Gastroesophageal sphincter (tissue), 4 donors: Measurements from ENCODE around the gene MSL1. TPM values are rescaled to one million over a fixed set of nuclear protein-coding genes. Genes with fewer than 3 reads are reported as not detected.

Experiments used
- ATAC-seq: fragments of 150-250 bp; one replicate; pipeline ENCODE4 v1.9.1; 2016; ENCODE audit warnings: mild to moderate bottlenecking, moderate library complexity
- H3K27ac ChIP-seq, 4 donors: fragments of 200-600 bp; sonication (generic) in 3 of 4; 1 replicate in 3 of 4; 2 replicates in 1 of 4; pipeline ENCODE4 v1.5.1; 2016 to 2019
- H3K27me3 ChIP-seq: fragments of 200-600 bp; sonication (generic); one replicate; pipeline ENCODE4 v1.5.1; 2019
- H3K36me3 ChIP-seq, 2 donors: fragments of 200-600 bp; sonication (generic); one replicate each; pipeline ENCODE4 v1.5.1; 2019; ENCODE audit warnings: control low read depth in 1 of 2
- H3K4me1 ChIP-seq, 3 donors: fragments of 200-600 bp; sonication (generic); 1 replicate in 2 of 3; 2 replicates in 1 of 3; pipeline ENCODE4 v1.5.1; 2016 to 2019; ENCODE audit warnings: control low read depth in 2 of 3
- H3K4me3 ChIP-seq, 2 donors: fragments of 200-600 bp; sonication (generic); one replicate each; pipeline ENCODE4 v1.5.1; 2019; ENCODE audit warnings: mild to moderate bottlenecking in 1 of 2, moderate library complexity in 1 of 2
- H3K9me3 ChIP-seq, 3 donors: fragments of 200-600 bp; sonication (generic); one replicate each; pipeline ENCODE4 v1.5.1; 2017 to 2019; ENCODE audit warnings: control low read depth in 2 of 3
- CTCF ChIP-seq, 4 experiments: fragments of 200-600 bp in 2 of 4; fragments of 450-650 bp in 2 of 4; sonication (generic) in 1 of 4; IDR thresholded peaks; one replicate each; pipeline ENCODE4 v1.5.1; 2017 to 2019; ENCODE audit warnings: antibody characterized with exemption in 4 of 4, mild to moderate bottlenecking in 2 of 4, moderate library complexity in 2 of 4
- EP300 ChIP-seq: sonication (generic); formaldehyde crosslinking; IDR thresholded peaks from one replicate; pipeline ENCODE4 v1.6.1; 2017; ENCODE audit warnings: antibody characterized with exemption, mild to moderate bottlenecking
- POLR2A ChIP-seq, 2 donors: fragments of 450-650 bp; IDR thresholded peaks; one replicate each; pipeline ENCODE4 v1.6.1; 2017; ENCODE audit warnings: antibody characterized with exemption in 2 of 2, mild to moderate bottlenecking in 2 of 2, moderate library complexity in 1 of 2
- POLR2AphosphoS5 ChIP-seq: sonication (generic); formaldehyde crosslinking; IDR thresholded peaks from one replicate; pipeline ENCODE4 v1.6.1; 2017; ENCODE audit warnings: antibody characterized with exemption
- whole genome bisulfite sequencing, 2 donors: methylation state at CpG; one replicate each; pipeline ENCODE4 v1.1.5; 2018; ENCODE audit warnings: low coverage in 1 of 2; 5-methylcytosine and 5-hydroxymethylcytosine counted together
- total RNA-seq, 4 donors: library from RNA; depleted of rRNA; stranded (reverse); fragments of >200 nt; gene quantifications; one replicate each; pipeline ENCODE4 v1.1.0, GENCODE V29; 2016

MSL1 gene
- total RNA-seq, 4 donors from 2014 or later = 67.0 to 107 (median 88.1) TPM

GRCh38 chr17:40180694-40181093 lies 58.9 kb downstream of the MSL1 start:
- H3K4me3 ChIP-seq = no peak overlapping the region
- H3K36me3 ChIP-seq = peaks cover 0 to 13% of the 10 kb centered on the region in 2 donors
- H3K27ac ChIP-seq = no peak overlapping the region
- H3K27me3 ChIP-seq = no peaks in the 10 kb centered on the region
- H3K4me1 ChIP-seq = peaks cover 0 to 23% (median 11%) of the 10 kb centered on the region in 3 donors
- H3K9me3 ChIP-seq = no peaks in the 10 kb centered on the region
- no peak for TF ChIP-seq EP300
- no peak for TF ChIP-seq POLR2AphosphoS5
- no peak for TF ChIP-seq POLR2A (IDR thresholded peaks at IDR 0.05)
- no peak for TF ChIP-seq CTCF (IDR thresholded peaks at IDR 0.05)
- 51 to 88% methylated on average over 2 to 3 of the region's 5 CpGs for WGBS, 2 donors
- ATAC-seq = no peak

GRCh38 chr17:40181205-40181604 lies 59.4 kb downstream of the MSL1 start:
- ATAC-seq = no peak

GRCh38 chr17:40182606-40183005 lies 60.8 kb downstream of the MSL1 start:
- Histone ChIP-seq H3K4me1 (peaks cover 0 to 12% (median 5%) of the 10 kb centered on the region in 3 donors), H3K27ac (no peak overlapping the region), H3K9me3 (no peaks in the 10 kb centered on the region), H3K27me3 (no peaks in the 10 kb centered on the region), H3K4me3 (no peak overlapping the region), H3K36me3 (no peaks in the 10 kb centered on the region)
- 83% methylated on average over 1 to 3 of the region's 6 CpGs for WGBS, 2 donors
- TF ChIP-seq EP300 (no peak), POLR2A (IDR thresholded peaks at IDR 0.05) (no peak), CTCF (IDR thresholded peaks at IDR 0.05) (no peak), POLR2AphosphoS5 (no peak)
- ATAC-seq = no peak

More at GRCh38 chr17:40181205-40181604, 59.4 kb downstream of the MSL1 start:
- no peaks in the 10 kb centered on the region for H3K27me3 ChIP-seq
- H3K9me3 ChIP-seq = no peaks in the 10 kb centered on the region
- H3K36me3 ChIP-seq = peaks cover 0 to 8% of the 10 kb centered on the region in 2 donors
- 40% methylated on average over 1 of the region's 8 CpGs; no CpG with 5 or more reads in 1 of the 2 donors for WGBS, 2 donors
- no peak overlapping the region for H3K27ac ChIP-seq
- no peak for TF ChIP-seq CTCF (IDR thresholded peaks at IDR 0.05)
- no peak for TF ChIP-seq EP300
- peaks cover 0 to 23% (median 11%) of the 10 kb centered on the region in 3 donors for H3K4me1 ChIP-seq
- H3K4me3 ChIP-seq = no peak overlapping the region

Other genes starting within 250 kb of the MSL1 start
- gene GSDMB, start 203.3 kb upstream of the MSL1 start, total RNA-seq = 1 to 10 TPM; 1.1 to 7.9 (median 3.0) TPM
- 10 to 100 TPM; 41.9 to 51.2 (median 46.9) TPM for gene ORMDL3, start 194.4 kb upstream of the MSL1 start, total RNA-seq
- 1 to 10 TPM in 1 of 4 donors, not detected in 3; 1.1 TPM for gene LRRC3C, start 194.2 kb upstream of the MSL1 start, total RNA-seq
- 1 to 10 TPM in 1 of 4 donors, under 1 TPM in 2, not detected in 1; 0.35 to 1.6 (median 0.54) TPM for gene GSDMA, start 159.0 kb upstream of the MSL1 start, total RNA-seq
- 100 to 1,000 TPM in 1 of 4 donors, 10 to 100 TPM in 3; 65.1 to 105 (median 78.8) TPM for gene PSMD3, start 141.2 kb upstream of the MSL1 start, total RNA-seq
- 1 to 10 TPM in 1 of 4 donors, not detected in 3; 9.3 TPM for gene CSF3, start 106.5 kb upstream of the MSL1 start, total RNA-seq
- 10 to 100 TPM; 42.1 to 57.9 (median 50.3) TPM for gene MED24, start 67.6 kb upstream of the MSL1 start, total RNA-seq
- 100 to 1,000 TPM in 2 of 4 donors, 10 to 100 TPM in 2; 84.8 to 133 (median 102) TPM for gene THRA, start 59.0 kb upstream of the MSL1 start, total RNA-seq
- gene NR1D1, start 21.4 kb upstream of the MSL1 start, total RNA-seq = 10 to 100 TPM in 3 of 4 donors, 1 to 10 TPM in 1; 1.5 to 20.4 (median 18.3) TPM
- gene CASC3, start 18.6 kb downstream of the MSL1 start, total RNA-seq = 100 to 1,000 TPM in 1 of 4 donors, 10 to 100 TPM in 3; 63.1 to 114 (median 89.1) TPM
- 1 to 10 TPM; 2.4 to 5.2 (median 3.3) TPM for gene RAPGEFL1, start 55.5 kb downstream of the MSL1 start, total RNA-seq
- 10 to 100 TPM; 10.2 to 18.2 (median 13.5) TPM for gene WIPF2, start 97.3 kb downstream of the MSL1 start, total RNA-seq
- 1 to 10 TPM in 2 of 4 donors, under 1 TPM in 1, not detected in 1; 0.54 to 2.2 (median 1.2) TPM for gene CDC6, start 165.9 kb downstream of the MSL1 start, total RNA-seq
- gene RARA, start 187.2 kb downstream of the MSL1 start, total RNA-seq = 10 to 100 TPM; 18.5 to 41.8 (median 28.5) TPM
- gene GJD3, start 242.8 kb downstream of the MSL1 start, total RNA-seq = 1 to 10 TPM in 1 of 4 donors, not detected in 3; 2.5 TPM